ENCODE data around the gene MUC21.
"Not testable (repeated sequence)": the region's sequence is repeated elsewhere in the genome, so short reads cannot be mapped to it uniquely, and the experiment has no call there.

The MUC21 gene

DNA sequence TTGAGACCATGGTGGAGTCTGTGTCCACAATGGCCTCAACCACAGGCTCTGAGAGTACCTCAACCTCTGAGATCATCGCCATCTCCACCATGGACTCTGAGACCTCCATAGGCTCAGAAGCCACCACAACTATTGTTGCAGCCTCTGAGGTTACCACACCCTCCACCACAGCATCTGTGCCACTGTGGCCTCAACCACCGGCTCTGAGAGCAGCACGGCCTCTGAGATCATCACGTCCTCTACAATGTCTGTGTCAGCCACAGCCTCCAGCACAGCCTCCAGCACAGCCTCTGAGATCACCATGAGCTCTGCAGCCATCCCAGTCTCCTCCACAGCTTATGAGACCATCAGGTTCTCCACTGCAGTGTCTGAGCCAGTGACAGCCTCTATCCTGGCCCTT, 19.4 kb upstream of the MUC21 start:
- DNase-seq (ENCODE audit: low read depth), result no peak
- TF ChIP-seq, protein P1, sequence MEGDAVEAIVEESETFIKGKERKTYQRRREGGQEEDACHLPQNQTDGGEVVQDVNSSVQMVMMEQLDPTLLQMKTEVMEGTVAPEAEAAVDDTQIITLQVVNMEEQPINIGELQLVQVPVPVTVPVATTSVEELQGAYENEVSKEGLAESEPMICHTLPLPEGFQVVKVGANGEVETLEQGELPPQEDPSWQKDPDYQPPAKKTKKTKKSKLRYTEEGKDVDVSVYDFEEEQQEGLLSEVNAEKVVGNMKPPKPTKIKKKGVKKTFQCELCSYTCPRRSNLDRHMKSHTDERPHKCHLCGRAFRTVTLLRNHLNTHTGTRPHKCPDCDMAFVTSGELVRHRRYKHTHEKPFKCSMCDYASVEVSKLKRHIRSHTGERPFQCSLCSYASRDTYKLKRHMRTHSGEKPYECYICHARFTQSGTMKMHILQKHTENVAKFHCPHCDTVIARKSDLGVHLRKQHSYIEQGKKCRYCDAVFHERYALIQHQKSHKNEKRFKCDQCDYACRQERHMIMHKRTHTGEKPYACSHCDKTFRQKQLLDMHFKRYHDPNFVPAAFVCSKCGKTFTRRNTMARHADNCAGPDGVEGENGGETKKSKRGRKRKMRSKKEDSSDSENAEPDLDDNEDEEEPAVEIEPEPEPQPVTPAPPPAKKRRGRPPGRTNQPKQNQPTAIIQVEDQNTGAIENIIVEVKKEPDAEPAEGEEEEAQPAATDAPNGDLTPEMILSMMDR (conservative IDR thresholded peaks at IDR 0.05; ENCODE audit: low read depth, low read length), result no peak
- no peak overlapping the region for H3K4me3 ChIP-seq (ENCODE audit: low read depth, low read length)

DNA sequence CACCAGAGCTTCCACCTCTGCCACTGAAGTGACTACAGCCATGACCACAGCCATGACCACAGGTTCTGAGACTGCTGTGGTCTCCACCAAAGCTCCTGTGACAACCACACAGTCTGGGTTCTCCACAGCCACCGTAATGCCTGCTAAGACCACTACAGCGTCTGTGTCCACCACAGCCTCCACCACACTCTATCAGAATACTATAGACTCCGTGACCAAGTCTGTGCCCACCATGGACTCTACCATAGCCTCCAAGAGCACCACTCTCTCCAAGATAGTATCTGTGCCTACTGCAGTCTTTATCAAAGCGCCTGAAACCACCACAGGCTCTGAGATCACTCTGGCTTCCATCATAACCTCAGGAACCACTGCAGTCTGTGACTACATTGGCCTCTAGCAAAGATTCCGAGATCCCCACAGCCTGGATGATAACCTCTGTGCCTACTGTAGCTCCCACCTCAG, 18.3 kb upstream of the MUC21 start:
- DNase-seq (ENCODE audit: low read depth), result no peak
- TF ChIP-seq, protein P1 (conservative IDR thresholded peaks at IDR 0.05; ENCODE audit: low read depth, low read length), result no peak
- no peak overlapping the region for H3K4me3 ChIP-seq (ENCODE audit: low read depth, low read length)

DNA sequence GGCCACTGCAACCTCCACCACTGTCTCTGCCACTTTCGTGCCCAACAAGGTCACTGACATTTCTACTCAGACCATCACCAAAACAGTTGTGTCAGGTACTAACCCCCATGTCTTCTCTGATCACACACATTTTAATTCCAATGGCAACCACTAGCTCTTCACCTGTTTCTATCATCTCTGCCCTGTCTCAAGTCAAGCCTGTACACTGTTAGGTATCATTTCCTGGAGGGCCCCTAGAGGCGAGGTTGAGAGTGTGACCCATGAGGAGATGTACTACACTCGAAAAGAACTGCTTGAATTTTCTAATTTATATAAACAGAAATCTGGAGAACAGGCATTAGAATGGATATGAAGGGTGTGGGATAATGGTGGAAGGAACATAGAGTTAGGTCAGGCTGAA, 17.4 kb upstream of the MUC21 start:
- DNase-seq (ENCODE audit: low read depth), result no peak
- TF ChIP-seq, protein P1 (conservative IDR thresholded peaks at IDR 0.05; ENCODE audit: low read depth, low read length), result no peak
- H3K4me3 ChIP-seq (ENCODE audit: low read depth, low read length), result no peak overlapping the region

DNA sequence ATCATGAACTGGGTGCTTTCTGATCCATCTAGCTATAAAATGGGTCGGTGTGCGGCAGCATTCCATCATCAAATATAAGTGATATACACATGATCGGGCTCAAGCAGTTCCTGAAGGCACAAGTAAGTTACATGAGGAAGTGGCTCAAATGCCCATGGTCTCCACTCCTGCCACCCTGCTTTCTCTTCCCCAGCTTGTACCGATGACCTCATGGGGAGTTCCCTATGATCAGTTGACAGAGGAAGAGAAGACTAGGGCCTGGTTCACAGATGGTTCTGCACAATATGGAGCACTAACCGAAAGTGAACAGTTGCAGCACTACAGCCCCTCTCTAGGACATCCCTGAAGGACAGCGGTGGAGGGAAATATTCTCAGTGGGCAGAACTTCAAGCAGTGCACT, 14.3 kb upstream of the MUC21 start:
- DNase-seq (ENCODE audit: low read depth), result not testable (repeated sequence)

DNA sequence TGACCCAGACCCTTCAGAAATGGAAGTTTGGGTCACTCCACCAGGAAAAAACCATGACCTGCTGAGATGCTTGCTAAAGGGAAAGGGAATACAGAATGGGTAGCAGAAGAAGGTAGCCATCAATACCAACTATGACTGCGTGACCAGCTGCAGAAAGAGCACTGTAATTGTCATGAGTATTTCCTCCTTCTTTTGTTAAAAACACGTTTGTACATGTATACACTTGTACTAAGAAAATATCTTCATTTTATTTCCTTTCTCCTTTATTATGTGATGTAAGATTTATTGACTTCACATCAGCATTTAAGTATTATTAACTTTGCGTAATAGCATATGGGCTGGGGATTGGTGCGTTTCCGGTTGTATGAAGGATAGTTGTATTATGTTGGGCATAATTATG, 12.6 kb upstream of the MUC21 start:
- DNase-seq (ENCODE audit: low read depth), result no peak

More for the DNA sequence above, 14.3 kb upstream of the MUC21 start:
- H3K4me3 ChIP-seq (ENCODE audit: low read depth, low read length), result not testable (repeated sequence)

DNA sequence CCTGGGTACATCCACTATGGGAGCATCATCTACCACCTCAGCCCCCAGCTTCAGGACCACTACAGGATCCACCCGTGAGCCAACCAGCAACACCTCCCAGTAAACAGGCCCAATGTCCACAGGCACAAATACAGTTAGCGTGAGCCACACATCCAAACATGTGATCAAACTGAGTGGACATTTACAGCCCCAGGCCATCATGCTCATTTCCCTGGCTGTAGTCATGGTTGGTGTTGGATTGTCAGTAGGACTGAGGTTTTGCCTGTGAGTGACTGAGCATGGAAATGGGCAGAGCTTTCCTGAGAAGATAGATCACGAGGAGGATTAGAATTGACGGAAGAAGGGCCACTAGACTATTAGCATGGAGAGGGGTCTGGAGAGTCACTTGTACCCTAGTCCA, 10.7 kb upstream of the MUC21 start:
- TF ChIP-seq, protein P1 (conservative IDR thresholded peaks at IDR 0.05; ENCODE audit: low read depth, low read length), result no peak
- DNase-seq (ENCODE audit: low read depth), result no peak
- H3K4me3 ChIP-seq (ENCODE audit: low read depth, low read length), result no peak overlapping the region

More for the DNA sequence above, 12.6 kb upstream of the MUC21 start:
- TF ChIP-seq, protein P1 (conservative IDR thresholded peaks at IDR 0.05; ENCODE audit: low read depth, low read length), result no peak
- no peak overlapping the region for H3K4me3 ChIP-seq (ENCODE audit: low read depth, low read length)

DNA sequence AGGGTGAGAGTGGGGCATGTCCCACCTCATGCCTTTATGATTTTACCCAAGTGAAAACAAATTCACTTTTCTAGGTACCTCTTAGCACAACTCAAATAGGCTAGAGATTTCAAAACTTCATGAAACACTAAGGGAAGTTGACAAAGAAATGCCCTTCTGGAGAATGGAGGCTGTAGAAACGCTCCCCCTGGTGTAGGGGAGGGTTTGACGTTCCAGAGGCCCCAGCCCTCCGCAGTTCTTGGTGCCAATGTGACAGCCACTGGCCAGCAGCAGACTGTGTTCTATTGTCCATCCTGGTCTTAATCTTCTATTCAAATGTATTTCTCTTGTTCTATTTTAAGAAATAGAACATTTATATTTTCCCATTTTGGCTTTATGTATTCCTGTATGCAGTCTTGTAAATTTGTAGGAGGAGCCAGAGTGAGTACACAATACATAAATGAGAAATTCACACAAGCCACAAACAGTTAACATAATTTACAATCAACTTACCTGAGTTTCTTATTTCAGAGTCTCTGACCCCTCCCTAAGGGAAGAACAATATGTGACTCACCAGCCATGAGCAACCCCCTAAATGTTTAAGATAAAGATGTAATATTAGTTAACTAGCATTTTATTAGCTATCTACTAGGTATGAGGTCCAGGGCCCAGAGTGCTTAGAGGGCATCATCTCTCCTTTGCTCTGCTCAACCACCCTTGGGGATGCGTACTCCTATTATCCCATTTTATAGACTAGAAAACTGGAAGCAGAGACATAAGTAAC, 8.8 kb upstream of the MUC21 start:
- TF ChIP-seq, protein P1 (conservative IDR thresholded peaks at IDR 0.05; ENCODE audit: low read depth, low read length), result no peak
- no peak for DNase-seq (ENCODE audit: low read depth)
- H3K4me3 ChIP-seq (ENCODE audit: low read depth, low read length), result no peak overlapping the region

Data from choroid plexus epithelial cell (primary cell).